Measurements from ENCODE around the gene TULP4.

TULP4 gene

GRCh38 chr6:158410784-158411183 is 98.5 kb downstream of the TULP4 start:
- Mint-ChIP-seq H3K4me1 (ENCODE audit: low read depth) (peaks cover 13% of the 10 kb centered on the region), H3K4me3 (no peak overlapping the region), H3K9me3 (no peaks in the 10 kb centered on the region), H3K36me3 (ENCODE audit: low read depth) (peaks cover 16% of the 10 kb centered on the region), H3K27me3 (no peaks in the 10 kb centered on the region), H3K27ac (no peak overlapping the region)
- intact Hi-C loops (cut with micrococcal nuclease), result no loop called here

DNA sequence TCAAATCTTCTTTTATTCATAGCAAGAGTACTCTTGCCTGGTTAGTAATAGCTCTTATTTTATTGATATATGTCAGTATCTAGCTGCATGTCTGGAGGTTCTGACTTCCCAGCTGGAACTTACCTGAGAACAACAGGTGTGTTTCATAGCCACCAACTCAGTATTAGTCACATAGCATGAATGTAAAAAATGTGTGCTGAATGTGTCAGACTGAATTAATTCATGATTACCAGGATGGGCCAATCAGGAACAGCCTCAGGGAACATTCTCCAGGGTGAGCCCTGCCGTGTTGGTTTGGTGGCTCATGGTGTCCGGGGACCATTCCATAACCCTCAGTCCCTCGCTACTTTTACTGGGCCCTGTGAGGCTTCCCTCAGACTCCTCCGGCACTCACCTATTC is 99.7 kb downstream of the TULP4 start:
- H3K4me1 Mint-ChIP-seq (ENCODE audit: low read depth), result peaks cover 13% of the 10 kb centered on the region
- H3K9me3 Mint-ChIP-seq, result no peaks in the 10 kb centered on the region
- H3K27ac Mint-ChIP-seq, result no peak overlapping the region
- H3K36me3 Mint-ChIP-seq (ENCODE audit: low read depth), result peaks cover 20% of the 10 kb centered on the region
- H3K27me3 Mint-ChIP-seq, result no peaks in the 10 kb centered on the region
- intact Hi-C loops (cut with micrococcal nuclease), result no loop called here
- H3K4me3 Mint-ChIP-seq, result no peak overlapping the region

DNA sequence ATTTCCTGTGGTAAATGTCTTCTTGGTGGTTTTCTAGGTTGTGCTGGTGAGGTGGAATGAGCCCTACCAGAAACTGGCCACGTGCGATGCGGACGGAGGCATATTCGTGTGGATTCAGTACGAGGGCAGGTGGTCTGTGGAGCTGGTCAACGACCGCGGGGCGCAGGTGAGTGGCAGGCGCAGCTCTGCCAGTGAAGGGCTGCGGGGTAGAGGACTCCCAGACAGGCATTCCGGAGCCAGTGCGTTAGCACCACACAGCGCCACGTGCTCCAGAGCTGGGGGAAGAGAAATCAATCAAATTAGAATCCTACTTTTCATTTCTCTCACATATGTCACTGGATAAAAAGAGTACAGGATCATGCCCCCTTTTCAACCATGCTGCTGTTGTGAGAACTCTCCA is 100.8 kb downstream of the TULP4 start:
- no peaks in the 10 kb centered on the region for H3K9me3 Mint-ChIP-seq
- H3K27ac Mint-ChIP-seq, result no peak overlapping the region
- intact Hi-C loops (cut with micrococcal nuclease), result no loop called here
- H3K36me3 Mint-ChIP-seq (ENCODE audit: low read depth), result peaks cover 20% of the 10 kb centered on the region
- no peaks in the 10 kb centered on the region for H3K27me3 Mint-ChIP-seq
- peaks cover 13% of the 10 kb centered on the region for H3K4me1 Mint-ChIP-seq (ENCODE audit: low read depth)
- H3K4me3 Mint-ChIP-seq, result no peak overlapping the region

DNA sequence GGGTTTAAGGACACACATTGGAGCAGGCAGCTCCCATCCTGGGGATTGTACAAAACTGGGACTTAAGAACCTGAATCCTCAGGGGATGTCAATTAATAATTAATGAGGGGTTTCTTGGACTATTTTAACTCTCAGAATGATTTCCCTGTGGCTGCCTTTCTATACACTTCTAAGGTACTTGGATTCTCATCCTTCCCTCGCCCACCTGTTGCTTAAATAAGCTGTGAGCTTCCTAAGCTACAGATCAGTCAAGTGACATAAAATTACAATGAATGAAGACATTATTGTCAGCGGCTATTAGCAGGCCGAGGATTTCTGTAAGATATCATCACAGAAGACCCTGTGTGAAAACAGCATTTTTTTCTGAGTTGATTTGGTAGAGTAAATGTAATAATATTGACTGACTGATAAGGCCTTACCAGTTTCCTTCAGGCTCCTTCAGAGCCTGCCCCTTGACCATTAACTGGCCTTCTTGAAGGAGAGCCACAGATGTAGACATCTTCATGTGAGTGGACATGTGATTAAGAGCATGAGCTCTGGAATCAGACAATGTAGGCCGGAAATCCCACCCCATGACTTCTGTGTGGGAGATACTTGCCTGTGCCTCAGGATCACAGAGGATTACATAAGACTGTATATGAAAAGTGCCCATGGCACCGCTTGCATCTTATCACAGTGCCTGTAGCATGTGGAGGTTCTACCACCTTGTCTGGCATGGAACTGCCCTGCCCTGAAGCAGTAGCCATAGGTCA is 101.7 kb downstream of the TULP4 start:
- no peaks in the 10 kb centered on the region for H3K27me3 Mint-ChIP-seq
- H3K27ac Mint-ChIP-seq, result no peak overlapping the region
- intact Hi-C loops (cut with micrococcal nuclease), result no loop called here
- H3K36me3 Mint-ChIP-seq (ENCODE audit: low read depth), result peaks cover 20% of the 10 kb centered on the region
- H3K4me3 Mint-ChIP-seq, result no peak overlapping the region
- H3K4me1 Mint-ChIP-seq (ENCODE audit: low read depth), result peaks cover 11% of the 10 kb centered on the region
- H3K9me3 Mint-ChIP-seq, result no peaks in the 10 kb centered on the region

- peaks cover 20% of the 10 kb centered on the region for H3K36me3 Mint-ChIP-seq (ENCODE audit: low read depth)
- H3K4me1 Mint-ChIP-seq (ENCODE audit: low read depth), result peaks cover 3% of the 10 kb centered on the region
- H3K4me3 Mint-ChIP-seq, result no peak overlapping the region
- peaks cover 8% of the 10 kb centered on the region for H3K9me3 Mint-ChIP-seq
- H3K27ac Mint-ChIP-seq, result no peak overlapping the region
- intact Hi-C loops (cut with micrococcal nuclease), result no loop called here
- no peaks in the 10 kb centered on the region for H3K27me3 Mint-ChIP-seq
Measured at GRCh38 chr6:158414851-158415262, 102.6 kb downstream of the TULP4 start.

- Mint-ChIP-seq H3K4me3 (no peak overlapping the region), H3K27me3 (no peaks in the 10 kb centered on the region), H3K4me1 (ENCODE audit: low read depth) (no peaks in the 10 kb centered on the region), H3K27ac (no peak overlapping the region), H3K9me3 (peaks cover 8% of the 10 kb centered on the region), H3K36me3 (ENCODE audit: low read depth) (peaks cover 20% of the 10 kb centered on the region)
- intact Hi-C loops (cut with micrococcal nuclease), result no loop called here
Measured at GRCh38 chr6:158415666-158416065, 103.4 kb downstream of the TULP4 start.

GRCh38 chr6:158416883-158417759 is 104.9 kb downstream of the TULP4 start:
- Mint-ChIP-seq H3K27me3 (no peaks in the 10 kb centered on the region), H3K4me1 (ENCODE audit: low read depth) (no peaks in the 10 kb centered on the region), H3K36me3 (ENCODE audit: low read depth) (peaks cover 20% of the 10 kb centered on the region), H3K9me3 (peaks cover 10% of the 10 kb centered on the region), H3K27ac (no peak overlapping the region), H3K4me3 (no peak overlapping the region)
- intact Hi-C loops (cut with micrococcal nuclease), result no loop called here

DNA sequence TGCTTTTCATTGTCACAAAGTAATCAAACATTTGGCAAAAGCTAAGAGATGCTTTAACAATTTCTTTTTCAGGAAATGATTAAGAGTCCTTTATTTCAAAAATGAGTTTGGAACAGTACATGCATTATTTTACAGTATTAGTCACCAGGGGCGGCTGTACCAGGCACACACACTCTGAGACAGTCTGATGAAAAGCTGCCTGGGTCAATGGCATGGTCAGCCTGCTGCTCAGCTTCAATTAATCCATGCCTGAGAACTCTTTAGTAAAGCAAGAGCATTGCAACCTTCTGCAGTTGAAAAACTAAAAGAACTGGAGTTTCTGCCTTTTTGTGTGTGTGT is 105.5 kb downstream of the TULP4 start:
- Mint-ChIP-seq H3K36me3 (ENCODE audit: low read depth) (peaks cover 19% of the 10 kb centered on the region), H3K27ac (no peak overlapping the region), H3K4me1 (ENCODE audit: low read depth) (no peaks in the 10 kb centered on the region), H3K27me3 (no peaks in the 10 kb centered on the region), H3K4me3 (no peak overlapping the region), H3K9me3 (peaks cover 17% of the 10 kb centered on the region)
- intact Hi-C loops (cut with micrococcal nuclease), result no loop called here

GRCh38 chr6:158418501-158418900 is 106.2 kb downstream of the TULP4 start:
- H3K27me3 Mint-ChIP-seq, result no peaks in the 10 kb centered on the region

DNA sequence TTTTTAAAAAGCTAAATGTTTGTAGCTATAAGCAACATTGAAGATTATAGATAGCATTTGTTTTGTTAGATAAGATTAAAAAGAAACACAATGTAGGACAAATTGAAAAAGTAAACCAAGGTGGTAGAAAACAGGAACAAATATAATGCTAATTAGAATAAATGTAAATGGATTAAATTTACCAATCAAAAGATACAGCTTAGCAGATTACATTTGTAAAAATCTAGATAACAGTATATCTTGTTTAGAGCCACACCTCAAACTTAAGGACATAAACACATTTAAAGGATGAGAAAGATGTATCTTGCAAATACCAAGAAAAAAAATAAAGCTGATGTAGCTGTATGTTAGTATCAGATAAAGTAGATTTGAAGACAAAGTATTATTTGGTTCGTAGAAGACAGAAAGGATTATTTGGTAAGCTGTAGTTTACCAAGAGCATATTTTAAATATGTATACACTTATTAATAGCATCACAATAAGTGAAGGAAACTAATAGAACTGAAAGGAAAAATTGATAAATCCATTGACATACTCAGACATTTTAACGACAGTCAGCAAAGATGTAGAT is 107.2 kb downstream of the TULP4 start:
- Mint-ChIP-seq H3K36me3 (ENCODE audit: low read depth) (peaks cover 8% of the 10 kb centered on the region), H3K27me3 (no peaks in the 10 kb centered on the region), H3K4me1 (ENCODE audit: low read depth) (no peaks in the 10 kb centered on the region), H3K27ac (no peak overlapping the region), H3K4me3 (no peak overlapping the region), H3K9me3 (peaks cover 17% of the 10 kb centered on the region)
- intact Hi-C loops (cut with micrococcal nuclease), result no loop called here

More at GRCh38 chr6:158418501-158418900, 106.2 kb downstream of the TULP4 start:
- no peaks in the 10 kb centered on the region for H3K4me1 Mint-ChIP-seq (ENCODE audit: low read depth)
- no peak overlapping the region for H3K27ac Mint-ChIP-seq
- intact Hi-C loops (cut with micrococcal nuclease), result no loop called here
- peaks cover 17% of the 10 kb centered on the region for H3K9me3 Mint-ChIP-seq
- H3K4me3 Mint-ChIP-seq, result no peak overlapping the region
- peaks cover 12% of the 10 kb centered on the region for H3K36me3 Mint-ChIP-seq (ENCODE audit: low read depth)

DNA sequence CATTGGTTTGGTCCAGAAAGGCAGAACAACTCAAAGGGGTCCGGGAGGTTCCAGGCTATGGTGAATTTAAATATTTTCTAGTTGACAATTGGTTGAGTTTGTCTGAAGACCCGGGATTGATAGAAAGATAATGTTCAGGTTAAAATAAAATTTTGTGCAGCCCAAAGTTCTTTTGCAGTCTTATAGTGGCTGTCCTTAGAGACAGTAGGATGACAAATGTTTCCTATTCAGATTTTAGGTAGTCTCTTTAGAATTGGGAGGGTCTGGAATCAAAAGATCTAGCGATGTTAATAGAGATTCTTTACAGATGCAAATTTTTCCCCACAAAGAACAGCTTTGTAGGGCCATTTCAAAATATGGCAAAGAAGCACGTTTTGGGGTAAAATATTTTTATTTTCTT is 109.1 kb downstream of the TULP4 start:
- intact Hi-C loops (cut with micrococcal nuclease), result no loop called here
- H3K4me1 Mint-ChIP-seq (ENCODE audit: low read depth), result no peaks in the 10 kb centered on the region
- H3K9me3 Mint-ChIP-seq, result peaks cover 17% of the 10 kb centered on the region
- H3K4me3 Mint-ChIP-seq, result no peak overlapping the region
- H3K27me3 Mint-ChIP-seq, result no peaks in the 10 kb centered on the region
- H3K27ac Mint-ChIP-seq, result no peak overlapping the region
- no peaks in the 10 kb centered on the region for H3K36me3 Mint-ChIP-seq (ENCODE audit: low read depth)

DNA sequence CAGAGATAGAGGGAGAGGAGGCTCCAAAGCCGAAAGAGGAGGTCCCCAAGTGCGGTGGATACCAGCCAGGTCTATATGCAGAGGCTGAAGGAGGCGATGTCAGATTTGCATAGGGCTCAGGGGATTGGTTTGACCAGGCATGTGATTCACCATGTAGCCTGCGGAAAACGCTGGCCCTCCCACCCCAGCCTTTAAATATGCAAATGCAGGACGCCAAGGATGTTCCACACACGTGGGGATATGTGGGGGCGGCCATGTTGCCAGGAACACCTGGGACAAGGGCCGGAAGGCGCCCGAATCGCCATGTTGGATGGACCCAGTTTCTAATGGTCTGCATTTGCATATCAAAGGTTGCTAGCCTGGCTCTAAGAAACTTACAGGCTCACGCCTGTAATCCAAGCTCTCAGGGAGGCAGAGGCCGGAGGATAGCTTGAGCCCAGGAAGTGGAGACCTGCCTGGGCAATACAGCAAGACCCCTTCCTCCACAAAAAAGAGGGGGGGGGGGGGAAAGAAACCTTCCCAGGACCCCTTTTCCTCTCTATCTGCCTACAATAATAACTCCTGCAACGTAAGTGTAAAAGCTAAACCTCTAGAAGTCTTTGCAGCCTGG is 110.5 kb downstream of the TULP4 start:
- H3K4me3 Mint-ChIP-seq, result no peak overlapping the region
- H3K27ac Mint-ChIP-seq, result no peak overlapping the region
- intact Hi-C loops (cut with micrococcal nuclease), result no loop called here
- peaks cover 17% of the 10 kb centered on the region for H3K9me3 Mint-ChIP-seq
- no peaks in the 10 kb centered on the region for H3K27me3 Mint-ChIP-seq
- H3K4me1 Mint-ChIP-seq (ENCODE audit: low read depth), result no peaks in the 10 kb centered on the region
- H3K36me3 Mint-ChIP-seq (ENCODE audit: low read depth), result no peaks in the 10 kb centered on the region

DNA sequence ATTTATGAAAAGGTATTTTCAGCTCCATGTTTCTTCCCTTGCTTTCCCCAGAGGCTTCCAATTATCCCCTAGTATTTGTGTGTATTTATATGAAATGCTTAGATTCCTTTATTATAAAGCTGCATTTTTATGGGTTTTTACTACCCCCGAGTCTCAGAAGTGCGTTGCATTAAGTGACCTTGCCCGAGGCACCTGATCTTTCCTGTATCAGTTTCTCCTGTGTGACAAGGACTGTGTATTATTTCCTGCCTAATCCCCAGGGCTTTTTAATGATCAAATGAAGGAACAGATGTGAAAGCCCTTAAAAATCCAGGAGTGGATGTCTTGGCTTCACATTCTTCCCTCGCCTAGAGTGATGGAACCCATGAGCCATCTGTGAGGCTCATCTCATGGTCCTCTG is 118.8 kb downstream of the TULP4 start:
- Mint-ChIP-seq H3K36me3 (ENCODE audit: low read depth) (peaks cover 26% of the 10 kb centered on the region), H3K4me3 (no peak overlapping the region), H3K4me1 (ENCODE audit: low read depth) (peaks cover 8% of the 10 kb centered on the region), H3K9me3 (no peaks in the 10 kb centered on the region), H3K27me3 (no peaks in the 10 kb centered on the region), H3K27ac (no peak overlapping the region)
- intact Hi-C loops (cut with micrococcal nuclease), result no loop called here

- Mint-ChIP-seq H3K4me3 (no peak overlapping the region), H3K9me3 (no peaks in the 10 kb centered on the region), H3K27me3 (no peaks in the 10 kb centered on the region), H3K36me3 (ENCODE audit: low read depth) (peaks cover 26% of the 10 kb centered on the region), H3K4me1 (ENCODE audit: low read depth) (peaks cover 8% of the 10 kb centered on the region), H3K27ac (no peak overlapping the region)
- intact Hi-C loops (cut with micrococcal nuclease), result no loop called here
Measured at GRCh38 chr6:158431560-158431959, 119.3 kb downstream of the TULP4 start.

All from dendritic cell treated with granulocyte-macrophage colony-stimulating factor and Interleukin-4, amounts not matched to agents 40 ng/mL and 50 ng/mL, for 4 days (primary cell).